A673 (cell line): Measurements from ENCODE around the gene CERS6. TPM values are rescaled to one million over a fixed set of nuclear protein-coding genes. Genes with fewer than 3 reads are reported as not detected.
A peak's percentile ranks its signal among the peaks of the same experiment; 100 is the strongest.

Experiments used
- BruUV-seq: library from RNA; stranded (reverse); fragments of 400-500 nt; replicated peaks from 2 replicates; lab custom pipeline; 2021; lab: Mats Ljungman, UMichigan
- CTCF ChIA-PET: fragments of 300-600 bp; sonication (Branson Sonifier 250); formaldehyde crosslinking; loops from one replicate; lab custom pipeline; 2022; ENCODE audit warnings: antibody characterized with exemption; lab: Charles Lee
- POLR2A ChIA-PET: fragments of 300-600 bp; sonication (Branson Sonifier 250); formaldehyde crosslinking; loops from one replicate; lab custom pipeline; 2022; ENCODE audit warnings: antibody characterized with exemption; ENCODE audit not compliant: low non-redundant PET; lab: Charles Lee
- DNase-seq: peaks from one replicate; pipeline ENCODE4 v3.0.0-alpha.2; 2015; ENCODE audit warnings: low spot score
- H3K27ac ChIP-seq: fragments of 200-600 bp; sonication (generic); 2 replicates; pipeline ENCODE4 v1.5.1; 2016; ENCODE audit warnings: mixed run types, low read depth, mild to moderate bottlenecking, mixed read lengths, antibody characterized with exemption, low read length; ENCODE audit not compliant: poor library complexity, severe bottlenecking
- H3K27me3 ChIP-seq: fragments of 200-600 bp; sonication (generic); replicated peaks from 2 replicates; pipeline ENCODE4 v1.6.1; 2017; ENCODE audit warnings: mixed run types, low read depth, mild to moderate bottlenecking, mixed read lengths, antibody characterized with exemption, low read length; ENCODE audit not compliant: insufficient read depth, poor library complexity
- H3K36me3 ChIP-seq: fragments of 200-600 bp; sonication (generic); 2 replicates; pipeline ENCODE4 v1.6.1; 2016; ENCODE audit warnings: mixed run types, mild to moderate bottlenecking, mixed read lengths, antibody characterized with exemption, low read length; ENCODE audit not compliant: insufficient read depth, poor library complexity, severe bottlenecking
- H3K4me1 ChIP-seq: fragments of 200-600 bp; sonication (generic); 2 replicates; pipeline ENCODE4 v1.6.1; 2017; ENCODE audit warnings: mixed run types, mild to moderate bottlenecking, mixed read lengths, antibody characterized with exemption, low read length; ENCODE audit not compliant: insufficient read depth, poor library complexity, severe bottlenecking
- H3K4me3 ChIP-seq: fragments of 200-600 bp; sonication (generic); 2 replicates; pipeline ENCODE4 v1.5.1; 2016; ENCODE audit warnings: low read depth, mixed run types, mild to moderate bottlenecking, mixed read lengths, low read length; ENCODE audit not compliant: poor library complexity, severe bottlenecking
- H3K9me3 ChIP-seq: fragments of 200-600 bp; sonication (generic); 2 replicates; pipeline ENCODE4 v1.6.1; 2016; ENCODE audit warnings: mixed run types, low read depth, mild to moderate bottlenecking, mixed read lengths, antibody characterized with exemption, low read length; ENCODE audit not compliant: poor library complexity, severe bottlenecking
- CTCF ChIP-seq: fragments of 300-800, 200-600 bp; sonication (generic); conservative IDR thresholded peaks from 2 replicates; pipeline ENCODE4 v1.5.1; 2017; ENCODE audit warnings: low read depth, mild to moderate bottlenecking, antibody characterized with exemption, low read length, moderate library complexity, mixed read lengths
- EZH2 ChIP-seq: fragments of 200-600 bp; sonication (generic); IDR thresholded peaks from 2 replicates; pipeline ENCODE4 v1.6.1; 2017; ENCODE audit warnings: borderline replicate concordance, low read depth, mild to moderate bottlenecking, mixed read lengths, antibody characterized with exemption, low read length; ENCODE audit not compliant: poor library complexity, severe bottlenecking
- intact Hi-C: fragments of 100-400 bp; cut with micrococcal nuclease; formaldehyde crosslinking; loops from one replicate; pipeline ENCODE4 v1.10.0; 2022; ENCODE audit not compliant: unreplicated experiment
- total RNA-seq: library from RNA; stranded (reverse); gene quantifications from 2 replicates; pipeline ENCODE4 v1.2.3, GENCODE V29; 2021

Gene CERS6
- total RNA-seq, 1 experiment from 2014 or later, result 12.4 TPM

GRCh38 chr2:168775837-168776236, 319.8 kb downstream of the CERS6 start:
- no peaks in the 10 kb centered on the region for H3K9me3 ChIP-seq
- TF ChIP-seq EZH2 (no peak), CTCF (no peak)
- intact Hi-C loops, result no loop called here
- H3K27me3 ChIP-seq, result no peaks in the 10 kb centered on the region
- no peaks in the 10 kb centered on the region for H3K36me3 ChIP-seq
- no peak overlapping the region for H3K27ac ChIP-seq
- ChIA-PET POLR2A (no interaction called here), CTCF (no interaction called here)
- no peak for DNase-seq
- H3K4me3 ChIP-seq, result no peak overlapping the region
- peaks cover 4% of the 10 kb centered on the region for H3K4me1 ChIP-seq
- BruUV-seq, result no TSS peak

DNA sequence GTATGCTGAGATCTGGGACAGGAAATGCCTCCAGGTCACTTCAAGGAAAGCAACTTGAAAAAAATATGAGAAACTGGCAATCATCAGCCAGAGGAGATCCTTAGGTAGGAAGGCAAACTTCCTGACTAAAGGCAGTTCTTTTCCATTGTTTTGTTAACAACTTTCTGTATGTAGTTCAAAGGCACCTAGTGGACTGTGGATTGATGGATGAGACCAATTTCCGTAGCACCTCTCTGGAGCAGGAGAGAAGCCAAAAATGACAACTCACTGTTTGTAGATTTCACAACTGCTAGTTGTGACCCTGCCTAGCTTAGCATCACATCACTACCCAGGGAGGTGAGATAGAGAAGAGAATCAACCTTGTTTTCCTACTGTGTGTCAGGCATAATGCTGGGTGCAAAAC, 324.6 kb downstream of the CERS6 start:
- no peaks in the 10 kb centered on the region for H3K4me1 ChIP-seq
- TF ChIP-seq EZH2 (no peak), CTCF (no peak)
- no peaks in the 10 kb centered on the region for H3K27me3 ChIP-seq
- intact Hi-C loops, result no loop called here
- H3K9me3 ChIP-seq, result no peaks in the 10 kb centered on the region
- H3K4me3 ChIP-seq, result no peak overlapping the region
- H3K36me3 ChIP-seq, result no peaks in the 10 kb centered on the region
- H3K27ac ChIP-seq, result no peak overlapping the region
- POLR2A ChIA-PET, result no interaction called here
- CTCF ChIA-PET, result no interaction called here
- DNase-seq, result no peak
- no TSS peak for BruUV-seq

DNA sequence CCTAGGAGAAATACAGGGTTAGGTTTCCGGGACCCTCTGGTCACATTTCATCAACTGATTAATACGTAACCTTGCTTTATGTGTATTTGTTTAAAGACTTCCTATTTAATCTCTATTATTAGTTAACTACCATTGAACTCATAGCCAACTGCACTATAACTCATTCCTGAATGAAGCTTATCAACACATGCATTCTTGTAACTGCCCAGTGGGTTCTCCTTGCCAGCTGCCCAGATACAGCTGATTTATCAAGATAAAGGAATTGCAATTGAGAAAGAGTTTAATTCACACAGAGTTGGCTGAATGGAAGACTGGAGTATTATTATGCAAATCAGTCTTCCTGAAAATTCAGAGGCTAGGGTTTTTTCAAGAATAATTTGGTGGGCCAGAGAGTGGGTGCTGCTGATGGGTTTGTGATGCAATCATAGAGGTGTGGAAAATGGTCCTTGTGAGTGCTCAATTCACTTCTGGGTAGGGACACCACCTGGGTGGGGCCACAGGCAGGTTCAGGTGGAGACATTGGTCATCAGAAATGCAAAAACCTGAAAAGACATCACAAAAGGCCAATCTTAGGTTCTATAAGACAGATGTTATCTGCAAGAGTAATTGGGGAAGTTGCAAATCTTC, 325.2 kb downstream of the CERS6 start:
- no peaks in the 10 kb centered on the region for H3K4me1 ChIP-seq
- H3K9me3 ChIP-seq, result no peaks in the 10 kb centered on the region
- peak; percentile 27 for DNase-seq
- ChIA-PET POLR2A (no interaction called here), CTCF (no interaction called here)
- H3K4me3 ChIP-seq, result no peak overlapping the region
- TF ChIP-seq EZH2, result no peak
- TF ChIP-seq CTCF, result no peak
- intact Hi-C loops, result no loop called here
- no TSS peak for BruUV-seq
- no peak overlapping the region for H3K27ac ChIP-seq
- no peaks in the 10 kb centered on the region for H3K27me3 ChIP-seq
- no peaks in the 10 kb centered on the region for H3K36me3 ChIP-seq
